ENCODE results near the gene PIGQ. TPM values are rescaled to one million over a fixed set of nuclear protein-coding genes. Genes with fewer than 3 reads are reported as not detected.
A peak's percentile ranks its signal among the peaks of the same experiment; 100 is the strongest.

PIGQ gene
- total and polyA plus RNA-seq, 2 experiments from 2014 or later, result 30.2 to 62.3 TPM

- H2AFZ ChIP-seq, result no peak overlapping the region
- H3K4me2 ChIP-seq, result peak overlapping the region; percentile 74
- Mint-ChIP-seq H3K4me1 (peaks cover 7% of the 10 kb centered on the region), H3K27me3 (ENCODE audit: insufficient read depth, low read depth, poor library complexity) (peaks cover 20% of the 10 kb centered on the region), H3K4me3 (peak overlapping the region; percentile 24; the same call in 1 of the 3 replicates), H3K36me3 (ENCODE audit: low read depth) (no peaks in the 10 kb centered on the region), H3K27ac (no peak overlapping the region), H3K9me3 (no peaks in the 10 kb centered on the region; the same call in 2 of the 3 replicates)
- ATAC-seq (peak; percentile 56), DNase-seq (ENCODE audit: low spot score) (peak; percentile 80)
- H3K4me3 ChIP-seq, result peak overlapping the region; percentile 44; the same call in 1 of the 2 replicates
- peaks cover 8% of the 10 kb centered on the region for H3K79me2 ChIP-seq (replicated peaks; ENCODE audit: insufficient read depth)
- H3K36me3 ChIP-seq (ENCODE audit: insufficient read depth), result no peaks in the 10 kb centered on the region
- TF ChIP-seq REST (IDR thresholded peaks at IDR 0.05; ENCODE audit: unreplicated experiment), result no peak
- no peak for TF ChIP-seq JUNB (IDR thresholded peaks at IDR 0.05; ENCODE audit: unreplicated experiment)
- no peak for TF ChIP-seq CREB1 (CRISPR knock-in tag; IDR thresholded peaks at IDR 0.05; ENCODE audit: low read depth)
- no peak for TF ChIP-seq EZH2phosphoT487 (IDR thresholded peaks at IDR 0.05; ENCODE audit: unreplicated experiment)
- TF ChIP-seq ZNF462 (CRISPR knock-in tag; IDR thresholded peaks at IDR 0.05), result no peak
- TF ChIP-seq NANOG (IDR thresholded peaks at IDR 0.05; ENCODE audit: borderline replicate concordance), result no peak
- TF ChIP-seq STAT1 (IDR thresholded peaks at IDR 0.05; ENCODE audit: unreplicated experiment), result no peak
- no peak for TF ChIP-seq ZNF114 (CRISPR knock-in tag; IDR thresholded peaks at IDR 0.05)
- no peak for TF ChIP-seq CTCF (conservative IDR thresholded peaks at IDR 0.05; ENCODE audit: low read depth in 2 of 2)
- TF ChIP-seq ETS1 (IDR thresholded peaks at IDR 0.05), result no peak
- TF ChIP-seq ZNF331 (CRISPR knock-in tag; IDR thresholded peaks at IDR 0.05; ENCODE audit: low read depth), result no peak
- TF ChIP-seq POLR2AphosphoS5 (IDR thresholded peaks at IDR 0.05; ENCODE audit: low read depth), result no peak
- no peak for TF ChIP-seq EZH2 (IDR thresholded peaks at IDR 0.05; ENCODE audit: low read depth, unreplicated experiment)
- no peaks in the 10 kb centered on the region for H3K9me2 ChIP-seq (ENCODE audit: insufficient read depth)
- H3K27ac ChIP-seq (ENCODE audit: low read depth), result no peak overlapping the region
- H3K27me3 ChIP-seq (ENCODE audit: insufficient read depth), result peaks cover 30% of the 10 kb centered on the region
- H4K20me1 ChIP-seq (replicated peaks; ENCODE audit: insufficient read depth), result peaks cover 12% of the 10 kb centered on the region
- H3F3A ChIP-seq (replicated peaks; ENCODE audit: low read depth), result peaks cover 13% of the 10 kb centered on the region; the same call in 1 of the 2 replicates
- H3K4me1 ChIP-seq (ENCODE audit: insufficient read depth), result peaks cover 5% of the 10 kb centered on the region; the same call in 1 of the 2 replicates
These were observed 13.7 kb downstream of the PIGQ start for GRCh38 chr16:583470-583814.

Data from GM23338 (cell line).